NT2/D1 (cell line): ENCODE measurements around the gene ULK4.
"Not testable (repeated sequence)": the region's sequence is repeated elsewhere in the genome, so short reads cannot be mapped to it uniquely, and the experiment has no call there.

Source experiments
- DNase-seq: peaks from one replicate; pipeline ENCODE4 v3.0.0-alpha.2; 2011; ENCODE audit warnings: low read depth, low spot score
- H3K27me3 ChIP-seq: 2 replicates; pipeline ENCODE4 v1.6.0; 2011; ENCODE audit warnings: mild to moderate bottlenecking; ENCODE audit not compliant: insufficient read length, insufficient read depth
- H3K36me3 ChIP-seq: 2 replicates; pipeline ENCODE4 v1.6.1; 2011; ENCODE audit warnings: mild to moderate bottlenecking, low read length, mixed read lengths; ENCODE audit not compliant: insufficient read depth, insufficient read length
- H3K4me1 ChIP-seq: 2 replicates; pipeline ENCODE4 v1.5.1; 2011; ENCODE audit not compliant: insufficient read depth, insufficient read length
- H3K4me3 ChIP-seq: 2 replicates; pipeline ENCODE4 v1.5.1; 2011; ENCODE audit warnings: low read depth; ENCODE audit not compliant: insufficient read length
- H3K9ac ChIP-seq: 2 replicates; pipeline ENCODE4 v1.6.0; 2011; ENCODE audit warnings: low read depth; ENCODE audit not compliant: insufficient read length
- H3K9me3 ChIP-seq: 2 replicates; pipeline ENCODE4 v1.5.1; 2011; ENCODE audit warnings: mild to moderate bottlenecking, low read length; ENCODE audit not compliant: insufficient read depth
- SUZ12 ChIP-seq: IDR thresholded peaks from 2 replicates; pipeline ENCODE4 v1.6.1; 2011; ENCODE audit not compliant: insufficient read length, insufficient read depth; ENCODE audit errors: extremely low read depth
- YY1 ChIP-seq: IDR thresholded peaks from 2 replicates; pipeline ENCODE4 v1.6.1; 2011; ENCODE audit not compliant: insufficient read length, insufficient read depth
- ZNF274 ChIP-seq: IDR thresholded peaks from 2 replicates; pipeline ENCODE4 v1.6.1; 2011; ENCODE audit warnings: mild to moderate bottlenecking, low read depth, low read length

ULK4 gene

GRCh38 chr3:41650406-41650805 is 311.5 kb downstream of the ULK4 start:
- H3K4me1 ChIP-seq = peaks cover 4% of the 10 kb centered on the region
- H3K36me3 ChIP-seq = no peaks in the 10 kb centered on the region
- no peaks in the 10 kb centered on the region for H3K27me3 ChIP-seq
- peaks cover 28% of the 10 kb centered on the region; the same call in 1 of the 2 replicates for H3K9me3 ChIP-seq
- H3K9ac ChIP-seq = no peak overlapping the region
- DNase-seq = no peak
- no peak for TF ChIP-seq ZNF274
- no peak for TF ChIP-seq YY1
- no peak for TF ChIP-seq SUZ12
- H3K4me3 ChIP-seq = no peak overlapping the region

- Histone ChIP-seq H3K9ac (no peak overlapping the region), H3K4me3 (no peak overlapping the region), H3K27me3 (no peaks in the 10 kb centered on the region), H3K9me3 (peaks cover 28% of the 10 kb centered on the region; the same call in 1 of the 2 replicates), H3K4me1 (peaks cover 4% of the 10 kb centered on the region), H3K36me3 (no peaks in the 10 kb centered on the region)
- no peak for TF ChIP-seq YY1
- no peak for TF ChIP-seq ZNF274
- TF ChIP-seq SUZ12 = no peak
- no peak for DNase-seq
Observed at GRCh38 chr3:41649129-41649739, 312.7 kb downstream of the ULK4 start.

GRCh38 chr3:41647730-41648129 is 314.2 kb downstream of the ULK4 start:
- not testable (repeated sequence) for DNase-seq, H3K4me3 ChIP-seq, H3K27me3 ChIP-seq, H3K36me3 ChIP-seq, H3K4me1 ChIP-seq, H3K9ac ChIP-seq
- peaks cover 28% of the 10 kb centered on the region; the same call in 1 of the 2 replicates for H3K9me3 ChIP-seq

DNA sequence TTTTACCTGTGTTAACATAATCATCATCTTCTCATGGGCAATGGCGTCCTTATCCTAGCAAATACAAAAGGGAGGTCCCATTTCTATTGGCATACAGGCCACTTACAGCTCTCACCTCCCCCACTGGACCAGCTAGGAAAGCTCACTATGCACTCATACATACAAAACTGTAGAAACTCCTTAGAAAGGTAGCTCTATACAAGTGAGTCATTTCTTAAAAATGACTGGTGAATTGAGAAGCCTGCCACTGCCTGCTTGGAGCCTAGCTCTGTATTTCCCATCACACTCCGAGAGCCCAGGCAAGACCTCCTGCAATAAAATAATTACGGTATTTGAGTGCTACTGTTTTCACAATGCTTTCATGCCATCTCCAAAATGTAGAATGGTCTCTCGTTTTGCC is 321.8 kb downstream of the ULK4 start:
- no peaks in the 10 kb centered on the region for H3K27me3 ChIP-seq
- no peaks in the 10 kb centered on the region for H3K36me3 ChIP-seq
- DNase-seq = no peak
- H3K9me3 ChIP-seq = no peaks in the 10 kb centered on the region
- H3K4me1 ChIP-seq = no peaks in the 10 kb centered on the region
- no peak overlapping the region for H3K9ac ChIP-seq
- H3K4me3 ChIP-seq = no peak overlapping the region
- TF ChIP-seq SUZ12 = no peak
- TF ChIP-seq ZNF274 = no peak
- no peak for TF ChIP-seq YY1

DNA sequence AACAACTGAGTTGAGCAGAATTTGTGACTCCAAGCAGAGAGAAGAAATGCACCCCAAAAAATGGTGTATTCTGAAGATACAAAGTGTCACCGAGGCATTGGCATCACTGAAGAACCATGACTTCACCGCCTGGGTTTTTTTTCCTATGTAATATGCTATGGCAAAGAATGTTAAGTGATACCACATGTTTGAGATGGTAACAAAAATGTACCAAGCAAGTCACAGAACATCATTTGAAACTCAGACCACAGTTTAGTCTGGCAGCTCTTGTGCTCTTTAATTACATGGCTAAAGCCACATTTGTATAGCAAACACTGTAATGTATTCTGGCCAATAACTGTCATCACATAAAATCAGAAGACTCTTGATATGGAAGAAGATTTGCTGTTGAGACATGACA is 323.5 kb downstream of the ULK4 start:
- H3K27me3 ChIP-seq = no peaks in the 10 kb centered on the region
- no peak overlapping the region for H3K4me3 ChIP-seq
- no peaks in the 10 kb centered on the region for H3K4me1 ChIP-seq
- H3K36me3 ChIP-seq = no peaks in the 10 kb centered on the region
- no peak for TF ChIP-seq ZNF274
- TF ChIP-seq YY1 = no peak
- no peak for TF ChIP-seq SUZ12
- H3K9ac ChIP-seq = no peak overlapping the region
- no peaks in the 10 kb centered on the region for H3K9me3 ChIP-seq
- no peak for DNase-seq

DNA sequence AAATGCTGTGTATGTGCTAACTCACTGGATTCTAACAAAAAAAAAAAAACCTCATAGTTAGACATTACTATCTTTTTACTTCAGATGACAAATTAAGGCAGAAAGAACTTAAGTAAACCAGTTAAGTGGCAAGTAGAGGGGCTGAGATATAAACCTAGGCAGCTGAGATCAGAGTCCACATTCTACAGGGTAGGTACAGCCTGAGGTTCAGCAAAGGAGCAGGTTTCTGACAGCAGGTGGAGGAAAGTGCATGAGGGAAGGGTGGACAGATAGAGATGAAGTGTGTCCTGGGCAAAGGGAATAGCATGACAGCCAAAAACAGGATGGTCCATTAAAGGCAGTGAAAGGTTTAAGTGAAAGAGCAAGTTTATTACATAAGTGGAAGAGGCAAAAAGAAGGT is 329.2 kb downstream of the ULK4 start:
- no peak overlapping the region for H3K9ac ChIP-seq
- H3K27me3 ChIP-seq = no peaks in the 10 kb centered on the region
- H3K36me3 ChIP-seq = no peaks in the 10 kb centered on the region
- DNase-seq = no peak
- no peaks in the 10 kb centered on the region for H3K9me3 ChIP-seq
- H3K4me3 ChIP-seq = no peak overlapping the region
- TF ChIP-seq YY1 (no peak), ZNF274 (no peak), SUZ12 (no peak)
- no peaks in the 10 kb centered on the region for H3K4me1 ChIP-seq

DNA sequence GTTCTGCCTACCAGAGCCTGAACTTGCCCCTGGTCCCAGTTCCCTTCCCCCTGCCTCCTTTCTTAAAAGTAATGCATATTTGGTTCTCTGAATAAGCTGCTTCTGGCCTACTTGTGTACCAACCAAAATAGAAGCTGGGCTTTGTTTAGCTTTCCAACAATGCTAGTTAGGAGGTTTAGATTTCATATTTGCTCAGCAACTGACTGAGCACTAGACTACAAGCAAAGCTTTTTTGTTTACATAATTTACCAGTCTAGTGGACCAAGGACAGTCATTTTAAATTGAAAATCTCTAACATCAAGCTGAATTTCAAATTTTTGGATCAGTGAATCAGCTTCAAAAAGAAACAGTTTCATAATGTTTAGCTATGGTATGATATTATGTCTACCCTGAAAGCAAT is 331.2 kb downstream of the ULK4 start:
- no peaks in the 10 kb centered on the region for H3K4me1 ChIP-seq
- no peak overlapping the region for H3K9ac ChIP-seq
- no peaks in the 10 kb centered on the region for H3K9me3 ChIP-seq
- TF ChIP-seq SUZ12 (no peak), ZNF274 (no peak), YY1 (no peak)
- H3K4me3 ChIP-seq = no peak overlapping the region
- no peaks in the 10 kb centered on the region for H3K27me3 ChIP-seq
- H3K36me3 ChIP-seq = no peaks in the 10 kb centered on the region
- no peak for DNase-seq
